Endothelial cell of umbilical vein (primary cell): ENCODE data around the gene MBTPS1. TPM values are rescaled to one million over a fixed set of nuclear protein-coding genes. Genes with fewer than 3 reads are reported as not detected.

Experiments
- BruUV-seq: library from RNA; stranded (reverse); fragments of 400-500 nt; replicated peaks from 2 replicates; lab custom pipeline; 2021; lab: Mats Ljungman, UMichigan
- CTCF ChIA-PET: fragments of 300-600, 350-600 bp; sonication (Branson Sonifier 250); formaldehyde crosslinking; loops from one replicate; lab custom pipeline; 2021; ENCODE audit warnings: antibody characterized with exemption, inconsistent platforms; lab: Charles Lee
- POLR2A ChIA-PET: fragments of 300-600, 350-600 bp; sonication (Branson Sonifier 250); formaldehyde crosslinking; loops from one replicate; lab custom pipeline; 2021; ENCODE audit warnings: antibody characterized with exemption, inconsistent platforms; lab: Charles Lee
- DNase-seq: peaks from one replicate; pipeline ENCODE4 v3.0.0-alpha.2; 2011; ENCODE audit warnings: low read depth, low spot score
- FAIRE-seq: peaks from 2 replicates; lab custom pipeline; 2011; peaks lifted over from hg19 to GRCh38; lab: Jason Lieb, UNC
- H2AFZ ChIP-seq: 2 replicates; pipeline ENCODE4 v1.6.0; 2012; ENCODE audit warnings: low read depth, low read length, control low read depth, inconsistent platforms
- H3K27ac ChIP-seq: 2 replicates; pipeline ENCODE4 v1.5.1; 2011; ENCODE audit warnings: low read depth, mild to moderate bottlenecking, control low read depth, low read length, moderate library complexity; ENCODE audit not compliant: insufficient read depth
- H3K27me3 ChIP-seq, 2 experiments: 2 replicates each; pipeline versions ENCODE4 v1.6.0 to v1.6.1; 2011; ENCODE audit warnings: low read length in 2 of 2, mixed read lengths in 1 of 2; ENCODE audit not compliant: control insufficient read depth in 2 of 2, insufficient read depth in 2 of 2
- H3K36me3 ChIP-seq, 2 experiments: 2 replicates in 1 of 2; 3 replicates in 1 of 2; pipeline ENCODE4 v1.5.1; 2011; ENCODE audit warnings: low read length in 2 of 2, mild to moderate bottlenecking in 1 of 2, moderate library complexity in 1 of 2; ENCODE audit not compliant: control insufficient read depth in 2 of 2, insufficient read depth in 2 of 2; ENCODE audit errors: extremely low read depth in 1 of 2
- H3K4me1 ChIP-seq: 3 replicates; pipeline ENCODE4 v1.5.1; 2011; ENCODE audit warnings: mild to moderate bottlenecking, low read length; ENCODE audit not compliant: control insufficient read depth, insufficient read depth; ENCODE audit errors: extremely low read depth
- H3K4me2 ChIP-seq: 2 replicates; pipeline ENCODE4 v1.6.1; 2011; ENCODE audit warnings: low read length, control low read depth, mixed read lengths; ENCODE audit not compliant: insufficient read depth
- H3K4me3 ChIP-seq, 3 experiments: fragments of 200-600 bp in 1 of 3; sonication (generic), shearing (Covaris generic) in 1 of 3; replicated peaks in 1 of 3; 2 replicates each; pipeline ENCODE4 v1.5.1; 2011 to 2016; ENCODE audit warnings: control low read depth in 3 of 3, low read length in 3 of 3, mild to moderate bottlenecking in 2 of 3, inconsistent platforms in 1 of 3, low read depth in 1 of 3, moderate library complexity in 1 of 3; ENCODE audit not compliant: insufficient read depth in 1 of 3
- H3K79me2 ChIP-seq: 2 replicates; pipeline ENCODE4 v1.6.0; 2012; ENCODE audit warnings: low read length, inconsistent platforms; ENCODE audit not compliant: control insufficient read depth, insufficient read depth
- H3K9ac ChIP-seq: replicated peaks from 2 replicates; pipeline ENCODE3; 2011; ENCODE audit warnings: low read length, control low read depth; ENCODE audit not compliant: insufficient read depth; ENCODE audit errors: extremely low read depth
- H3K9me1 ChIP-seq: replicated peaks from 3 replicates; pipeline ENCODE4 v1.6.0; 2011; ENCODE audit warnings: mild to moderate bottlenecking, low read length; ENCODE audit not compliant: control insufficient read depth, insufficient read depth; ENCODE audit errors: extremely low read depth
- H3K9me3 ChIP-seq: replicated peaks from 2 replicates; pipeline ENCODE4 v1.5.1; 2012; ENCODE audit warnings: low read length, inconsistent platforms; ENCODE audit not compliant: control insufficient read depth, insufficient read depth
- H4K20me1 ChIP-seq: replicated peaks from 2 replicates; pipeline ENCODE3; 2011; ENCODE audit warnings: mild to moderate bottlenecking, low read length; ENCODE audit not compliant: control insufficient read depth, insufficient read depth; ENCODE audit errors: extremely low read depth
- EZH2 ChIP-seq: IDR thresholded peaks from 2 replicates; pipeline ENCODE4 v1.6.1; 2012; ENCODE audit warnings: borderline replicate concordance, low read depth, mild to moderate bottlenecking, moderate library complexity, low read length, inconsistent platforms; ENCODE audit not compliant: severe bottlenecking
- FOS ChIP-seq: IDR thresholded peaks from 2 replicates; pipeline ENCODE4 v1.6.1; 2011; ENCODE audit warnings: mild to moderate bottlenecking, low read length, moderate library complexity, borderline replicate concordance; ENCODE audit not compliant: insufficient read depth
- GATA2 ChIP-seq: IDR thresholded peaks from 2 replicates; pipeline ENCODE4 v1.7.0; 2011; ENCODE audit warnings: low read depth, mild to moderate bottlenecking, moderate library complexity, mixed read lengths, low read length; ENCODE audit not compliant: insufficient read length, insufficient read depth
- JUN ChIP-seq: IDR thresholded peaks from 2 replicates; pipeline ENCODE4 v1.6.1; 2011; ENCODE audit warnings: borderline replicate concordance, low read depth; ENCODE audit not compliant: insufficient read length, insufficient read depth
- MYC ChIP-seq: IDR thresholded peaks from one replicate; pipeline ENCODE4 v1.6.1; 2011; ENCODE audit warnings: mild to moderate bottlenecking, low read depth, low read length
- POLR2A ChIP-seq: IDR thresholded peaks from 2 replicates; pipeline ENCODE4 v1.6.1; 2012; ENCODE audit warnings: low read depth, mild to moderate bottlenecking, control low read depth, low read length
- POLR2AphosphoS5 ChIP-seq: IDR thresholded peaks from 2 replicates; pipeline ENCODE4 v1.6.1; 2012; ENCODE audit warnings: low read depth, mild to moderate bottlenecking, control low read depth, low read length, moderate library complexity; ENCODE audit not compliant: insufficient read depth
- dilution Hi-C: fragments of 300-500 bp; cut with MboI; formaldehyde crosslinking; loops from one replicate; pipeline ENCODE4 v1.15.0; 2019; ENCODE audit warnings: low sequenced_read_pairs; ENCODE audit not compliant: extremely low pct_ligation_motif_present
- intact Hi-C: fragments of 100-400 bp; cut with micrococcal nuclease; formaldehyde crosslinking; loops from one replicate; pipeline ENCODE4 v1.10.0; 2022
- polyA plus RNA-seq, 4 experiments: library from polyadenylated mRNA; depleted of rRNA in 3 of 4; stranded (reverse) in 3 of 4; unstranded in 1 of 4; fragments of >200 nt; gene quantifications; 2 replicates each; pipeline versions ENCODE4 v1.2.1 to v1.2.3, GENCODE V29; 2011 to 2012; ENCODE audit warnings: missing spikeins in 1 of 4
- total RNA-seq: library from RNA; stranded (reverse); gene quantifications from 2 replicates; pipeline ENCODE4 v1.2.3, GENCODE V29; 2021
- TF ChIP-seq, protein P1 (sequence below): IDR thresholded peaks from 2 replicates; pipeline ENCODE4 v1.6.1; 2011; ENCODE audit not compliant: insufficient read depth, insufficient read length
- TF ChIP-seq, protein P2 (sequence below), 2 donors: IDR thresholded peaks; 1 replicate in 1 of 2; 2 replicates in 1 of 2; pipeline ENCODE4 v1.5.1; 2011; ENCODE audit warnings: low read length in 2 of 2, mild to moderate bottlenecking in 2 of 2, moderate library complexity in 2 of 2, control low read depth in 1 of 2, inconsistent platforms in 1 of 2, low read depth in 1 of 2; ENCODE audit not compliant: insufficient read depth in 1 of 2; ENCODE audit errors: extremely low read depth in 1 of 2

Gene MBTPS1
- total and polyA plus RNA-seq, 2 donors (not counting 3 experiments of a cell fraction or from before 2014, with no cell fraction given): 82.3 to 99.6 TPM

DNA sequence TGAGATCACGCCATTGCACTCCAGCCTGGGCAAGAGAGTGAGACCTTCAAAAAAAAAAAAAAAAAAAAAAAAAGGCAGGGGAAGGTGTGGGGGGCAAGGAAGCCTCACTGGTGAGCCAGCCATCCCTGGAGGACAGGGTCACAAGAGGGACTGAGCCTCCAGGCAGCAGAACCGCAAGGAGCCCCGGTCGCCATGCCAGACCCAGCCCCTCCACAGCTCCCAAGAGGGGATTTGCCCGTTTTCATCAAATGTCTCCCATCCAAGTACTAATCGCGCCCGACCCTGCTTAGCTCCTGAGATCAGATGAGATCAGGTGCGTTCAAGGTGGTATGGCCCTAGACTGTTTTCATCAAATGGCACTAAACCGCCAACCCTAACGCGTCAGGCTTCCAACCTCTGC is 77.0 kb downstream of the MBTPS1 start:
- no peaks in the 10 kb centered on the region for H3K9me3 ChIP-seq
- H3K27ac ChIP-seq: no peak overlapping the region
- no peak for DNase-seq
- CTCF ChIA-PET: no interaction called here
- no peak overlapping the region for H2AFZ ChIP-seq
- H4K20me1 ChIP-seq: no peaks in the 10 kb centered on the region
- intact Hi-C loops: loop anchor here (5.0 kb wide), 1 partner anchor 82 kb away; no protein-coding TSS in a partner anchor
- H3K27me3 ChIP-seq: peaks cover 0 to 4% of the 10 kb centered on the region in 2 experiments
- H3K4me3 ChIP-seq: no peak overlapping the region
- no peak overlapping the region for H3K9ac ChIP-seq
- TF ChIP-seq EZH2 (no peak), MYC (no peak), GATA2 (no peak), POLR2A (no peak), JUN (no peak)
- no peak for FAIRE-seq
- POLR2A ChIA-PET: no interaction called here
- BruUV-seq: no TSS peak
- dilution Hi-C loops: no loop called here
- no peak overlapping the region for H3K4me2 ChIP-seq
- no peaks in the 10 kb centered on the region for H3K36me3 ChIP-seq
- no peaks in the 10 kb centered on the region for H3K9me1 ChIP-seq
- no peaks in the 10 kb centered on the region for H3K79me2 ChIP-seq
- no peaks in the 10 kb centered on the region for H3K4me1 ChIP-seq

DNA sequence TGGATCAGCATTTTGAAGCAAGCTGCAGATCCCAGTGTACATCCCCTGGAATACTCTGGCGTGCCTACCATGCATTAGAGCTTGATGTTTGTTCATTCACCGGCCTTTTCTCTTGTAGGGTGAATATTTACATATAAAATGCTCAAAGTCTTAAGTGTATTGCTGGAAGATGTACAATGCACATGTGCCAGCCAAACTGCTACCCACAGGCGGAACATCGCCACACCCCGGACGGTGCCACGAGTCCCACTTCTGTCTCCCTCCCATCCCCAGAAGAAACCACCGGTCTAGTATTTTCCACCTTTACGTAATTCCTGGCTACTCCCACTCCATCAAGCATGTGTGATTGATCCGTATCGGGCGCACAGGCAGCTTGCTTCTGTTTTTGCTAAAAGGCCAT is 78.3 kb downstream of the MBTPS1 start:
- TF ChIP-seq EZH2: no peak
- no peak for TF ChIP-seq POLR2AphosphoS5
- no peak for TF ChIP-seq GATA2
- TF ChIP-seq POLR2A: no peak
- TF ChIP-seq JUN: no peak
- no peak for TF ChIP-seq FOS
- TF ChIP-seq, protein P1, sequence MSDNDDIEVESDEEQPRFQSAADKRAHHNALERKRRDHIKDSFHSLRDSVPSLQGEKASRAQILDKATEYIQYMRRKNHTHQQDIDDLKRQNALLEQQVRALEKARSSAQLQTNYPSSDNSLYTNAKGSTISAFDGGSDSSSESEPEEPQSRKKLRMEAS: no peak
- TF ChIP-seq, protein P2, sequence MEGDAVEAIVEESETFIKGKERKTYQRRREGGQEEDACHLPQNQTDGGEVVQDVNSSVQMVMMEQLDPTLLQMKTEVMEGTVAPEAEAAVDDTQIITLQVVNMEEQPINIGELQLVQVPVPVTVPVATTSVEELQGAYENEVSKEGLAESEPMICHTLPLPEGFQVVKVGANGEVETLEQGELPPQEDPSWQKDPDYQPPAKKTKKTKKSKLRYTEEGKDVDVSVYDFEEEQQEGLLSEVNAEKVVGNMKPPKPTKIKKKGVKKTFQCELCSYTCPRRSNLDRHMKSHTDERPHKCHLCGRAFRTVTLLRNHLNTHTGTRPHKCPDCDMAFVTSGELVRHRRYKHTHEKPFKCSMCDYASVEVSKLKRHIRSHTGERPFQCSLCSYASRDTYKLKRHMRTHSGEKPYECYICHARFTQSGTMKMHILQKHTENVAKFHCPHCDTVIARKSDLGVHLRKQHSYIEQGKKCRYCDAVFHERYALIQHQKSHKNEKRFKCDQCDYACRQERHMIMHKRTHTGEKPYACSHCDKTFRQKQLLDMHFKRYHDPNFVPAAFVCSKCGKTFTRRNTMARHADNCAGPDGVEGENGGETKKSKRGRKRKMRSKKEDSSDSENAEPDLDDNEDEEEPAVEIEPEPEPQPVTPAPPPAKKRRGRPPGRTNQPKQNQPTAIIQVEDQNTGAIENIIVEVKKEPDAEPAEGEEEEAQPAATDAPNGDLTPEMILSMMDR (IDR thresholded peaks at IDR 0.05; ENCODE audit: extremely low read depth in 1 of 2, insufficient read depth in 1 of 2, low read depth in 1 of 2, low read length in 2 of 2): no peak
- TF ChIP-seq MYC: no peak
- dilution Hi-C loops: no loop called here
- H3K9me1 ChIP-seq: no peaks in the 10 kb centered on the region
- no peaks in the 10 kb centered on the region for H3K36me3 ChIP-seq
- H3K79me2 ChIP-seq: no peaks in the 10 kb centered on the region
- DNase-seq: no peak
- no peak overlapping the region for H3K9ac ChIP-seq
- H3K27me3 ChIP-seq: peaks cover 0 to 2% of the 10 kb centered on the region in 2 experiments
- no peak for FAIRE-seq
- ChIA-PET CTCF (no interaction called here), POLR2A (no interaction called here)
- no peaks in the 10 kb centered on the region for H4K20me1 ChIP-seq
- no peak overlapping the region for H3K4me2 ChIP-seq
- no peaks in the 10 kb centered on the region for H3K4me1 ChIP-seq
- H3K4me3 ChIP-seq: no peak overlapping the region
- no peaks in the 10 kb centered on the region for H3K9me3 ChIP-seq
- no TSS peak for BruUV-seq
- H2AFZ ChIP-seq: no peak overlapping the region
- intact Hi-C loops: no loop called here
- H3K27ac ChIP-seq: no peak overlapping the region
